NOMO-1 (cell line): ENCODE data around the gene CCDC174.
"Not testable (repeated sequence)": the region's sequence is repeated elsewhere in the genome, so short reads cannot be mapped to it uniquely, and the experiment has no call there.

ENCODE experiments used
- DNase-seq, 2 experiments: peaks; one replicate each; lab custom pipeline; 2025; ENCODE audit not compliant: unreplicated experiment in 2 of 2; lab: John Stamatoyannopoulos, UW

The CCDC174 gene

GRCh38 chr3:14651440-14652251 lies at the start of gene CCDC174:
TSS of gene CCDC174 (plus strand) at chr3:14651762. CDS start at chr3:14651837, 75 bp downstream.
- DNase-seq, result peak; percentile 96 to 97

- DNase-seq, result no peak
Measured at GRCh38 chr3:14602006-14602803, 49.4 kb upstream of the CCDC174 start.

- no peak for DNase-seq
Measured at GRCh38 chr3:14602804-14603644, 48.5 kb upstream of the CCDC174 start.

GRCh38 chr3:14605067-14605466 lies 46.5 kb upstream of the CCDC174 start:
- DNase-seq, result peak in 1 of 2 experiments; percentile 7

GRCh38 chr3:14605744-14606143 lies 45.8 kb upstream of the CCDC174 start:
- no peak for DNase-seq

GRCh38 chr3:14606669-14607339 lies 44.8 kb upstream of the CCDC174 start:
- DNase-seq, result no peak

- no peak for DNase-seq
Measured at GRCh38 chr3:14608298-14608697, 43.3 kb upstream of the CCDC174 start.

GRCh38 chr3:14609058-14609457 lies 42.5 kb upstream of the CCDC174 start:
- DNase-seq, result not testable (repeated sequence)

GRCh38 chr3:14609506-14609905 lies 42.1 kb upstream of the CCDC174 start:
- DNase-seq, result no peak

- DNase-seq, result no peak
Measured at GRCh38 chr3:14609941-14610340, 41.6 kb upstream of the CCDC174 start.

- no peak for DNase-seq
Measured at GRCh38 chr3:14614189-14614588, 37.4 kb upstream of the CCDC174 start.

GRCh38 chr3:14614862-14615261 lies 36.7 kb upstream of the CCDC174 start:
- DNase-seq, result no peak

GRCh38 chr3:14616606-14617507 lies 34.7 kb upstream of the CCDC174 start:
- DNase-seq, result no peak

- DNase-seq, result no peak
Measured at GRCh38 chr3:14617508-14618023, 34.0 kb upstream of the CCDC174 start.

GRCh38 chr3:14619605-14620004 lies 32.0 kb upstream of the CCDC174 start:
- DNase-seq, result no peak

- no peak for DNase-seq
Measured at GRCh38 chr3:14620512-14620911, 31.1 kb upstream of the CCDC174 start.

- no peak for DNase-seq
Measured at GRCh38 chr3:14621093-14621492, 30.5 kb upstream of the CCDC174 start.

- no peak for DNase-seq
Measured at GRCh38 chr3:14622368-14622767, 29.2 kb upstream of the CCDC174 start.

GRCh38 chr3:14623569-14624051 lies 28.0 kb upstream of the CCDC174 start:
- no peak for DNase-seq
